Endometrial microvascular endothelial cells (primary cell): Measurements from ENCODE around the gene USP12. TPM values are rescaled to one million over a fixed set of nuclear protein-coding genes. Genes with fewer than 3 reads are reported as not detected.

Experiments used
- in situ Hi-C: cut with HindIII; loops from 2 replicates; pipeline ENCODE4 v1.10.0; 2017; ENCODE audit warnings: low sequenced_read_pairs, low pct_unique_long_range_greater_than_20kb; ENCODE audit errors: inconsistent ontology term
- total RNA-seq: library from RNA; depleted of rRNA; stranded (reverse); fragments of >200 nt; gene quantifications from one replicate; pipeline ENCODE4 v1.2.3, GENCODE V29; 2015; ENCODE audit errors: inconsistent ontology term

USP12 gene
- total RNA-seq, 1 donor from 2014 or later = 40.0 TPM

DNA sequence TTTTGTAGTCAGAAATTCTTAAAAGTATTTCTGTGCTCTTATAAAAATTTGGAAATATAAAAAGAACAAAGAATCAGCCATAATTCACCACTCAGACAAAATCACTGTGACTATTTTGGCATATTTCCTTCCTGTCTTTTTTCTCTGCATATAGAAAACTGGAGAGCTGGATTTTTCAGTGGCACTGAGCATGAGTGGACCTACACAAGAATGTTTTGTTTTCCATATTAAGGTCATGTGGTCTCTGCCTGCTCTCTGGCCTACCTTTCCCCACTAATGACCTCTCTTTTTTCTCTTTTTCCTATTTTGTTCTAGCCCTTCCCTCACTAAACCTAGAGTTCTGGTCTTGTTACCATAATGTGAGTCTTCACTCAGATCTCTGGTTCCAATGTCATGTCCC lies 17.6 kb upstream of the USP12 start:
- in situ Hi-C loops = no loop called here

DNA sequence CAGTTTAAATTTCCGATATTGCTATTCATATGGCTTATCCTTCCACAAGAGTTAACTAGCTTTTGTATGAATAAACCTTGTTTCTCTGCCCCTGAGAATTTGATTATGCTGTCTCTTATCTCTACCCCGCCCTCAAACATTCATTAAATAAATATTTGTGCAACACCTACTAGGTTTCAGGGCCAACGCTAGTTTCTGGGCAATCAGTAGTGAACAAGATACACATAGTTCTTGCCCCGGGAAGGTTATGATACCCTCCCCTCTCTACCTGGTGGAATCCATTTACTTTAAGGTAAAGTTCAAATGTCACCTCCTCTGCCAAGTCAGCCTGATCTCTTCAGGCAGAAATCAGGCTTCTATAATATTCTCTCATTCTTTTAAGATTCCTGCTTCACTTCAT lies 16.6 kb upstream of the USP12 start:
- in situ Hi-C loops = no loop called here

DNA sequence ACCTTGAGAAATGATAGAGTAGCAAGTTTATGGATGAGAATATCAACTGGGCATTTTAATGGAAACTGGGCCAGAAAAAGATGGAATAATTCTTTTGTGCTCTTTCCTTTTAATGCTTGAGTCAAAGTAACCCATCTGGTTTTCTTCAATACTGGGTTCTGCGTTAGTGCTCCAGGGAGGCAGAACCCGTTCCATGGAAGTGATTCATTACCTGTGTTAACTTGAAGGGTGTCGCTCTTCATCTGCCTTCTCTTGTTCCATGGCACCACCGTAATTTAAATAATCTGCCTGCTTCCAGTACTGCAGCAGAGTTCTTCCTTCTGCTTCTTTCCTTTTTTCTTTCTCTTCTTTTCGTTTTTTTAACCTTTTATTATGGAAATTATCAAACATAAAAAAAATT lies 14.7 kb upstream of the USP12 start:
- in situ Hi-C loops = no loop called here

DNA sequence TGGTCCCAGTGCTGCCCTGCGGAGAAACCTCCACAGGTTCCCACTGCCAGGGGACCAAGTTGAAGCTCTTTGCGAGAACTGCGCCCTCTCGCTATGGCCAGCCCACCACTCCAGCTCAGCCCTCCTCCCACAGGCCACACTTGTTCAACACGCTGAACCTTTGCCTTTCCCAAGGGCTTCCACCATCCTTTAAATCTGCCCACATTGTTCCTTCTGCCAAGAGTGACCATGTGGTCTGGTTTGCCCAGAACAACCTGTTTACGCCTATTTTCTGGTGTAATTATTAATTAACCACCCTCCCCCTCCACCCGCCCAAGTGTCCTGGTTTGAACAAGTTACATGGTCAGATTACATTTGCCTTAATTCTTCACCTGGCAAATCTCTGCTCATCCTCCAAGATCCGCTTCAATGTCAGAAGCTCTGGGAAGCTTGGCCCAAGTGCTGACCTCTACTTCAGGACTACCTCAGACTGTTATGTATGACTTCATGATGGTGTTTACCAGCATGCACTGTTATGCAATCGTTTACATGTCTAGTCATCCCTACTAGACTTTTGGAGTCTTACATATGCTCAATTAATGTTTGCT lies 12.0 kb upstream of the USP12 start:
- in situ Hi-C loops = no loop called here

- in situ Hi-C loops = no loop called here
Measured at GRCh38 chr13:27182844-27183497, 11.4 kb upstream of the USP12 start.

DNA sequence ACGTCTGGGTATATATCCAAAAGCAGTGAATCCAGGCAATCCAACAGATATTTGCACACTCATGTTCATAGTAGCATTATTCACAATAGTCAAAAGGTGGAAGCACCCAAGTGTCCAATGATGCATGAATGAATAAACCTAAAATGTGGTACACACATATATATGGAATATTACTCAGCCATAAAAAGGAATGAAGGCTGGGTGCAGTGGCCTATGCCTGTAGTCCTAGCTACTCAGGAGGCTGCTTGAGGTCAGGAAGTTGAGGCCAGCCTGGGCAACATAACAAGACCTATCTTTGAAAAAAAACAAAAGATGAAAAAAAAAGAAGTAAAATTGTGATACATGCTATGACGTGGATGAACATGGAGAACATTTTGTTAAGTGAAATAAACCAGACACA lies 10.4 kb upstream of the USP12 start:
- in situ Hi-C loops = no loop called here

DNA sequence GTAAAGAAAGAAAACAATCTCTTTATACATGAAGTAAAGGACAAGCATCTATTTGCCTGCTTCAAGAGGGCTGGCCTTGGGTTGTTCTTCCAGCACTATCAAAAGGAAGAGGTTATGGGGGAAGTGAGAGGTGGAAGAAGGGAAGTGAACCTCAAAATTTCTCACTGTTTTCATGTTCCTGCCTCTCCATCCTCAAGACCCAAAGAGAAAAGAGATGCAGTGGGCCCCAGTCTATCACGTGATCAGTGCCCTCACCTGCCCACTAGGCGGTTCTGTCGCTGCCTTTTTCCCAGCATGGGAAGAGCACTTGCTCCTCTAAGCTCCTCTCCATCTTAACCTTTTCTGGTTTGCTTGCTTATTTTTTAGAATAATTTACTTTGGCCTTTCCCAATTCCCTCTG lies 6.2 kb upstream of the USP12 start:
- in situ Hi-C loops = no loop called here

DNA sequence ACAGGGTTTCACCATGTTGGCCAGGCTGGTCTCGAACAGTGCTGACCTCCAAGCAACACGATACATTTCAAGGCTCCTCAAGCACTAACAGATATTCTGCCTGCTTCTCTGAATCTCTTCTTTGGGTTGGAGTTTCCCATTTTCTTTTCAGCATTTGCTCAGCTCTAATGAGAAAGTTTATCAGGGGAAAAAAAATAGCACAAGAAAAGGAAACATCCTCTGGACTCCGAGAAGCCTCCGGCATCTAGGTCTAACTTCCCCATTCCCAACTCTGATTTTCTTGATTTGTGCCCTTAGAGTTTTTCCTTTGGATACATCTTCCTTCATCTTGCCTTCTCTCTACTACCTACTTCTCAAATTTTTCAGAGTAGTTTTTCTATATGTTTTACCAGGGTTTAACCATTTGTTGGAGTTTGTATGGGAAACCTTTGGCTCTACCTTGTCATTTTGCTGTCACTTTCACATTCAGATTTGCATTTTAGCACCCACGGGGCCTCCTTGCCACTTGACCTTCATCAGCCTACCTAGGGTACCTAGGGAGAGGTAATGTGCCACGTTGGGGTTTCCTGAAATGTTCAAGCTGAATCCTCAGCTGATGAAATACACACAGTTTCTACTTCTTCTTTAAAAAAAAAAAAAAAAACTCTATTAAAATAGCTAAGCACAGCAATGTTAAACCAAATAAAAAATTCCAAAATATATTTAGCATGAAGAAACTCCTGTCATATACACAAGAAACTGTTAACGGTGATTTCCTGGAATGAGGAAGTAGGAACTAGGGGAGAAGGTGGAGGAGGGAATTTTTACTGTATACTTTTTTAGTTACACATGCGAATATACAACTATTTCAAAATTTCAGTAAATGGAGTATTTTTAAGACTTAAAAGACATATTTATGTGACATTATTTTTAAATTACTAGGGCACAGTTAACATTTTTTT lies 5.1 kb upstream of the USP12 start:
- in situ Hi-C loops = no loop called here

DNA sequence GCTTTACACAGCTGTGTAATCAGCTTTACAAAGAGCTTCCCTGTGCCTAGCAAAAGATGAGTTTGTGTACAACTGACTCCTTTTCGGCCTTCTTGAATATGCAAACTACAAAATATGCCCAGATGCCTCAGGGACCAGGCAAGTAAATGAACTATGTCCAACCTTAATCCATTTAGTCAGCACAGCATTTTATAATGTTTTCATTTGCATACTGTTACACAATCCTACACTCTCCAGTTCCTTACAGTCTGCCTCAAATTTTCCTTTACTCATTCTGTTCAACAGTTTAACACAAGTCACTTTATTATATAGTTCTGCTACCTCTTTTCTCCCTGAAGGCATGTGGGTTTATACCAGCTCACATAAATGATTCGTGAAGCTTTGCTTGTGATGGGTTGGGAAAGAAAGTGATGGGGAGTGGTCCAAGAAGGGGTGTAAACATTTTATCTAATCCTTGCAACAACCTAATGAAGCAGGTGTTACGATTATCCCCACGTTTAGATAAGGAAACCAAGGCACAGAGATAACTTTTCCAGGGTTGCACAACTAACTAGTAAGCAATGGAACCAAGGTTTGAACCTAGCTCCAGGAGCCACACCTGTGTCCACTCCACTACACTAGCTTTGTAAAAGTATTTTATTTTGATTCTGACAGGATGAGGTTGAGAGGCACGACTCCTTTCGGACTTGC lies 3.3 kb upstream of the USP12 start:
- in situ Hi-C loops = no loop called here

- in situ Hi-C loops = no loop called here
Measured at GRCh38 chr13:27172495-27172842, 858 bp upstream of the USP12 start.

GRCh38 chr13:27171827-27172494 lies 350 bp upstream of the USP12 start:
- in situ Hi-C loops = no loop called here

DNA sequence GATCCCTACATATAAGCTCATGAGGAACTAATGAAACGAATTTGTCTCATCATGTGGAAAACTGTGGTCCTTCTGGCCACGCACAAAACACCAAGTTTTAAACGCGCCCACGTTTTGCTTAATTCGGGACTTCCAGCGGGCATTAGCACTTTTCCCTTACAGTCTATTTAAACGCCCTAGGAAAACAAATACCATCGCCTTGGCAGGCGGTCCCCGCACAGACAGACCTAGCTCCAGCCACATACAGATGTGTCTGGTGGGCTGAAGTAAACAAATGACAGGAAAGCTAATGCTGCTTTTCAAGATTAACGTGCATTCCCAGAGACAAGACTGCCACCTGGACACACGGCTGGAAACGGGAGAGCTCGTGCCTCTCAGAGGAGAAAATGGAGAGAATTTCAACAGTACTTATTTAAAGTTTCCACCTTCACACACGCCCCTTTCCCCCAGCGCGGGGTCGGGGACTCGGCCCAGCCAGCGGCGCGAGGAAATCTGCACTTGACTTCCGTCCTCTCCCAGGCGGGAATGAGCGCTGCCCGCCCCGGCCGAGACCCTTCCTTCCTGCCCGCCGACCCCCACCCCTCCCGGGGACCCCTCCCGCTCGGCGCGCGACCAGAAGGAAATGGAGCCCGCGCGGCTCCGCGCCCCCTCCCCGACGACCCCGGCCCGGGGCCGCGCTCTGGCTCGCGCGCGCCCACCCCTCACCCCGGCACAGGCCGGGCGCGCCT lies 931 bp downstream of the USP12 start:
- in situ Hi-C loops = no loop called here

DNA sequence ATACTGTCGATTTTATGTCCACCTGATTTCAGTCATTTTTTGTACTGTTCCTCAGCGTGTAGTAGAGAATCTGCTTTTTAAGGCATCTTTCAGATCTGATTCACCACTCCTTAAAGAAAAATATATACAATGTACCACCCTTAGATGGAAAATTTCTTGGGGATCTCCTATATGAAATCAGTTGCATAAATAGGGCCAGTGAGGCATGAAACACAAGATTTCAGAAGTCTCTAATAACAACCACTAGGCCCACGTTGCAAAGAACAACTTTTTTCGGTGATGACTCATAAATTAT lies 1.4 kb downstream of the USP12 start:
- in situ Hi-C loops = no loop called here

DNA sequence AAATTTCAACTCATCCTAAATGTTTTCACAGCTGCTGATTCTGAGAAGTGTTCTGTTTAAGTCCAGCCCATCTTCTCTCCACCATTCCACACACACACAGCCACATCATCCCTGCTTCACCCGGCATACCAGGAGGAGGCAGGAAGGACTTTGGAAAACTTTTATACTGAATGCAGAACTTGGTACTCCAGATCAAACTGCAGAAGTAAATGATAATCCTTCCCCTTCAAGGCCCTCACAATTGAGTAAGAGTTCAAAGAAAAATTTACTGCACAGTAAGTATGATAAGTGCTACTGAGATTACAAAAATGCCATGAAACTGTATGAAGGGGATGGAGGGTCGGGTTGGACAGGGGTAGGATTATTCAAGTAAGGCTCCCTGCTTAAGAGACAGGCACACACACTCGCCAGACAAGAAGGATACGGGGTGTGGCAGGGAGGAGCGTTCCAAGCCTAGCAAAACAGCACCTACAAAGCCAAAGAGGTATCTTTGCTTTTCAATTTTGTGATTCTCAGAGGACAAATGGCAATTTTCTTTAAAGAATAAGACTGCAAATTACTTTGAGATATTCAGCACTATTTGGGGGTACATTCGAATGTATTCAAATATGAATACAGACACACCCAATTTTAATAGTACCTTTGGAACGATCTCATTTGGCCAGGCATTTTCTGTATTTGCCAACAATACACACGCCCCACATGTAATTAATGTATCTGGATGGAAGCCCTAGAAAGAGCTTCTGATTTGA lies 2.5 kb downstream of the USP12 start:
- in situ Hi-C loops = no loop called here

- in situ Hi-C loops = no loop called here
Measured at GRCh38 chr13:27168086-27168485, 3.5 kb downstream of the USP12 start.

DNA sequence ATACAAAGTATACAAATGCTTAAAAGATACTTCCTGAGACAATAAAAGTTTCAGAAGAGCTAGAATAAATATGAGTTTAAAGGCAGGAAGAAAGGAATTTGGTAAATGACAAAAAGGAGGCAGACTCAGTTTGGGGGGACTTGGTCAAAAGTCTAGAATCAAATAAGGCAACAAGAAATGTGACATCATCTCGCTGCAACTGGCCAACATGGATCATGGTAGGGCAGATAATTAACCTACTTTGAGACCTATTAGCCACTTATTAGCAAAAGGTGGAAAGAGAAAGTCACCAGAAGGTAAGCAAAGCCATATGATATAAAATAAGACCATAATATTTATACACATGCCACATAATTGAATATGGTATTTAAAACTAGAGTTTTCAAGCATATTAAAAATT lies 5.3 kb downstream of the USP12 start:
- in situ Hi-C loops = no loop called here

DNA sequence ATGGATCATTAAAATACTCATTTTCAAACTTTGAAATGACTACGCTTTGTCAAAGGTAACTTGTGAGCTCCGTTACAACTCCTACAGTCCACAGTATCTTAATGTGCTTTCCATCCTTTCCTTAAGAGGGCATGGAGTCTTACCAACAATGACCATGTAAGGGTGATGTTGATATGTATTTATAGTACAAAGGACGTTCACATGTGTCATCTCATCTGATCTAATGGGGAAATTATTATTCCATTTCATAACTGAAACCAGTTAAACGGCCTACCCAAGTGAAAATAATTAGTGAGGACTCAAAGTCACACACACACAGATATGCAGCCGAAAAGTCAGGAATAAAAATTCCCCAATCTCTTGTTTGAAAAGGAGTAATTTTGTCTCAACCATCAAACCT lies 9.6 kb downstream of the USP12 start:
- in situ Hi-C loops = no loop called here

- in situ Hi-C loops = no loop called here
Measured at GRCh38 chr13:27161423-27161822, 10.2 kb downstream of the USP12 start.
